ENCODE results near the gene ALG3. TPM values are rescaled to one million over a fixed set of nuclear protein-coding genes. Genes with fewer than 3 reads are reported as not detected.
"Not testable (repeated sequence)": the region's sequence is repeated elsewhere in the genome, so short reads cannot be mapped to it uniquely, and the experiment has no call there.

The ALG3 gene
- total RNA-seq, 1 experiment from 2014 or later: 38.2 TPM

DNA sequence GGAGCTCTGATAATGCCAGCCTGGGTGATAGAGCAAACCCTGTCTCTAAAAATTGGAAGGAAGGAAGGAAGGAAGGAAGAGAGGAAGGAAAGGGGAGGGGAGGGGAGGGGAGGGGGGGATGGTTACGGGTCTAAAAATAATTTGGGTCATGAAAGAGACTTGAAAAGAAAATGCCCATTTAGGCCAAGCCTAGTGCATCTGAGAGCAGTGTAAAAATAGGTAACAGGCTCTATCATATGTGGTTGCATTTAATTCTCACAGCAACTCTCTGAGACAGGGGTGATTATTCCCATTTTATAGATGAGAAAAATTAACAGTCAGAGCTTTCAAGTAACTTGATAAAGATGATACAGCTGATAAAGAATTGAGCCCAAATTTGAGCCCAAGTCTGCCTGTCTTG, 23.5 kb upstream of the ALG3 start:
- H3K4me1 ChIP-seq: no peaks in the 10 kb centered on the region
- no peaks in the 10 kb centered on the region for H3K9me3 ChIP-seq (replicated peaks)
- peaks cover 19% of the 10 kb centered on the region for H3K27me3 ChIP-seq
- no peak for DNase-seq
- H3K36me3 ChIP-seq: no peaks in the 10 kb centered on the region
- no peak overlapping the region for H3K4me3 ChIP-seq
- no peak overlapping the region for H3K27ac ChIP-seq

DNA sequence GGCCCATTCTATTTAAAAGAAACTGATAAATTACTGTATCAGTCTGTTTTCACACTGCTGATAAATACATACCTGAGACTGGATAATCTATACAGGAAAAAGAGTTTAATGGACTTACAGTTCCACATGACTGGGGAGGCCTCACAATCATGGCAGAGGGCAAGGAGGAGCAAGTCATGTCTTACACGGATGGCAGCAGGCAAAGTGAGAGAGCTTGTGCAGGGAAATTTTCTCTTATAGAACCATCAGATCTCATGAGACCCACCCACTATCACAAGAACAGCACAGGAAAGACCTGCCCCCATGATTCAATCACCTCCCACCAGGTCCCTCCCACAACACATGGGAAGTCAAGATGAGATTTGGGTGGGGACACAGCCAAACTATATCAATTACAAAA, 18.5 kb upstream of the ALG3 start:
- not testable (repeated sequence) for H3K4me1 ChIP-seq; H3K27ac ChIP-seq; H3K4me3 ChIP-seq; H3K27me3 ChIP-seq; H3K36me3 ChIP-seq; DNase-seq; H3K9me3 ChIP-seq (replicated peaks)

- peak overlapping the region; percentile 72 for H3K4me3 ChIP-seq
- no peak for DNase-seq
- H3K36me3 ChIP-seq: no peaks in the 10 kb centered on the region
- no peaks in the 10 kb centered on the region for H3K27me3 ChIP-seq
- peaks cover 3% of the 10 kb centered on the region; the same call in 1 of the 2 replicates for H3K4me1 ChIP-seq
- no peaks in the 10 kb centered on the region for H3K9me3 ChIP-seq (replicated peaks)
- H3K27ac ChIP-seq: no peak overlapping the region
Measured at GRCh38 chr3:184262764-184263179, 14.0 kb upstream of the ALG3 start.

GRCh38 chr3:184261854-184262763, 13.3 kb upstream of the ALG3 start:
- peak overlapping the region; percentile 57 for H3K27ac ChIP-seq
- DNase-seq: peak in 1 of 2 experiments; percentile 24
- H3K4me3 ChIP-seq: peak overlapping the region; percentile 72
- no peaks in the 10 kb centered on the region for H3K9me3 ChIP-seq (replicated peaks)
- no peaks in the 10 kb centered on the region for H3K36me3 ChIP-seq
- H3K4me1 ChIP-seq: peaks cover 3% of the 10 kb centered on the region; the same call in 1 of the 2 replicates
- no peaks in the 10 kb centered on the region for H3K27me3 ChIP-seq

DNA sequence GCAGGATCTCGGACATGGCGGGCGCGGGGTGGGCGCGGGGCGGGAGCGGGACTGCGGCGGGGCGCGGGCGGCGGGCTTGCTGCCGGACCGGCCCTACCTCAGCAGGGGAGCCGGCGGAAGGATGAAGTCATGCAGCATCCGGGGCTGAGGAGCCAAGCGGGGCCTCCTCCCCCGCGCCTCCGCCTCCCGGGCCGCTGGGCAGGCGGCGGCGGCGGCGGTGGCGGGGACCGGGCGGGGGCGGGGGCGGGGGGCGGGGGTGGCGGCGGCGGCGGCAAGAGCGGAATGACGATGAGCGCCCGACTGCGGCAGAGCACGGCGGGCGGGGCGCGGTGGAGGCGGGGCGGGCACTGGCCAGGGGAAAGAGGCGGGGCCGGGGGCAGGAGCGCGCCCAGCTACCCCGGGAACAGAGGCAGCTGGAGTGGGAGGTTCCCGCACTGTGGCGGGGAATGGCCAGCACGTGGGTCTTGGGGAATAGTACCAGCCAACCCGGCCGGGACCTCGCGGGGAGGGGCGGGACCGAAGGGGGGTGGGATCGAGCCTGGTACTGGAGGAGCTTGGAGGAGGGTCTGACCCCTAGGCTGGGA, 12.6 kb upstream of the ALG3 start, which contains the start of gene CAMK2N2:
TSS of gene CAMK2N2 (minus strand) at position 284 of the 584 bp plus-strand sequence. CDS start at position 16, 268 bp downstream.
- H3K27me3 ChIP-seq: no peaks in the 10 kb centered on the region
- peak within 1 kb of the TSS; percentile 57 for H3K27ac ChIP-seq
- DNase-seq: peak; percentile 91 to 93

GRCh38 chr3:184260724-184261269, 12.0 kb upstream of the ALG3 start:
- no peaks in the 10 kb centered on the region for H3K27me3 ChIP-seq
- peaks cover 3% of the 10 kb centered on the region; the same call in 1 of the 2 replicates for H3K4me1 ChIP-seq
- no peak for DNase-seq
- H3K27ac ChIP-seq: peak overlapping the region; percentile 29; the same call in 1 of the 2 replicates
- H3K4me3 ChIP-seq: peak overlapping the region; percentile 72
- no peaks in the 10 kb centered on the region for H3K9me3 ChIP-seq (replicated peaks)
- H3K36me3 ChIP-seq: no peaks in the 10 kb centered on the region

More for the DNA sequence above, 12.6 kb upstream of the ALG3 start, which contains the start of gene CAMK2N2:
- Histone ChIP-seq H3K4me3 (peak within 1 kb of the TSS; percentile 72), H3K4me1 (peaks cover 3% of the 10 kb centered on the region; the same call in 1 of the 2 replicates), H3K9me3 (replicated peaks) (no peaks in the 10 kb centered on the region), H3K36me3 (no peaks in the 10 kb centered on the region)

- DNase-seq: no peak
- Histone ChIP-seq H3K4me3 (peak overlapping the region; percentile 72), H3K36me3 (no peaks in the 10 kb centered on the region), H3K9me3 (replicated peaks) (no peaks in the 10 kb centered on the region), H3K27me3 (no peaks in the 10 kb centered on the region), H3K4me1 (peaks cover 3% of the 10 kb centered on the region; the same call in 1 of the 2 replicates), H3K27ac (no peak overlapping the region)
Measured at GRCh38 chr3:184259878-184260723, 11.3 kb upstream of the ALG3 start.

- H3K27ac ChIP-seq: no peak overlapping the region
- H3K9me3 ChIP-seq (replicated peaks): no peaks in the 10 kb centered on the region
- no peaks in the 10 kb centered on the region for H3K27me3 ChIP-seq
- H3K4me1 ChIP-seq: peaks cover 3% of the 10 kb centered on the region; the same call in 1 of the 2 replicates
- no peaks in the 10 kb centered on the region for H3K36me3 ChIP-seq
- DNase-seq: no peak
- H3K4me3 ChIP-seq: no peak overlapping the region
Measured at GRCh38 chr3:184259396-184259877, 10.7 kb upstream of the ALG3 start.

GRCh38 chr3:184258926-184259325, 10.2 kb upstream of the ALG3 start:
- H3K4me3 ChIP-seq: no peak overlapping the region
- H3K9me3 ChIP-seq (replicated peaks): no peaks in the 10 kb centered on the region
- no peak for DNase-seq
- no peak overlapping the region for H3K27ac ChIP-seq
- no peaks in the 10 kb centered on the region for H3K36me3 ChIP-seq
- H3K27me3 ChIP-seq: no peaks in the 10 kb centered on the region
- H3K4me1 ChIP-seq: peaks cover 3% of the 10 kb centered on the region; the same call in 1 of the 2 replicates

- Histone ChIP-seq H3K4me3 (no peak overlapping the region), H3K9me3 (replicated peaks) (no peaks in the 10 kb centered on the region), H3K4me1 (no peaks in the 10 kb centered on the region; the same call in 1 of the 2 replicates), H3K36me3 (no peaks in the 10 kb centered on the region), H3K27me3 (no peaks in the 10 kb centered on the region), H3K27ac (no peak overlapping the region)
- DNase-seq: no peak
Measured at GRCh38 chr3:184257083-184257915, 8.5 kb upstream of the ALG3 start.

GRCh38 chr3:184255291-184256039, 6.7 kb upstream of the ALG3 start:
- Histone ChIP-seq H3K4me1 (no peaks in the 10 kb centered on the region; the same call in 1 of the 2 replicates), H3K27me3 (no peaks in the 10 kb centered on the region), H3K4me3 (no peak overlapping the region), H3K9me3 (replicated peaks) (no peaks in the 10 kb centered on the region), H3K36me3 (no peaks in the 10 kb centered on the region), H3K27ac (no peak overlapping the region)
- DNase-seq: no peak

- Histone ChIP-seq H3K27me3 (no peaks in the 10 kb centered on the region), H3K9me3 (replicated peaks) (no peaks in the 10 kb centered on the region), H3K27ac (no peak overlapping the region; the same call in 1 of the 2 replicates), H3K4me1 (no peaks in the 10 kb centered on the region), H3K36me3 (no peaks in the 10 kb centered on the region), H3K4me3 (peak overlapping the region; percentile 88)
- DNase-seq: peak; percentile 86 to 96
Measured at GRCh38 chr3:184250167-184250828, 1.5 kb upstream of the ALG3 start.

All from SJCRH30 (cell line).